Calu3 (cell line): Measurements from ENCODE around the gene PPT2. TPM values are rescaled to one million over a fixed set of nuclear protein-coding genes. Genes with fewer than 3 reads are reported as not detected.
"Not testable (repeated sequence)": the region's sequence is repeated elsewhere in the genome, so short reads cannot be mapped to it uniquely, and the experiment has no call there.

Experiments used
- BruUV-seq: library from RNA; stranded (reverse); fragments of 400-500 nt; replicated peaks from 2 replicates; lab custom pipeline; 2021; lab: Mats Ljungman, UMichigan
- CTCF ChIA-PET: fragments of 300-600 bp; sonication (Branson Sonifier 250); formaldehyde crosslinking; loops from one replicate; lab custom pipeline; 2022; ENCODE audit warnings: antibody characterized with exemption; lab: Charles Lee
- DNase-seq: peaks from one replicate; pipeline ENCODE4 v3.0.0; 2022
- H3K27ac Mint-ChIP-seq: one replicate; pipeline ENCODE4 v1.8.0; 2022; ENCODE audit warnings: mixed read lengths; ENCODE audit not compliant: unreplicated experiment
- H3K27me3 Mint-ChIP-seq: one replicate; pipeline ENCODE4 v1.8.0; 2022; ENCODE audit warnings: mixed read lengths; ENCODE audit not compliant: unreplicated experiment
- H3K36me3 Mint-ChIP-seq: one replicate; pipeline ENCODE4 v1.8.0; 2022; ENCODE audit warnings: mild to moderate bottlenecking, moderate library complexity, mixed read lengths; ENCODE audit not compliant: insufficient read depth, unreplicated experiment
- H3K4me1 Mint-ChIP-seq: one replicate; pipeline ENCODE4 v1.8.0; 2022; ENCODE audit warnings: mild to moderate bottlenecking, low read depth, mixed read lengths; ENCODE audit not compliant: unreplicated experiment
- H3K4me3 Mint-ChIP-seq: one replicate; pipeline ENCODE4 v1.8.0; 2022; ENCODE audit warnings: mild to moderate bottlenecking, low read depth, moderate library complexity, mixed read lengths; ENCODE audit not compliant: unreplicated experiment
- H3K9me3 Mint-ChIP-seq: one replicate; pipeline ENCODE4 v1.8.0; 2022; ENCODE audit warnings: low read depth, mixed read lengths; ENCODE audit not compliant: unreplicated experiment
- intact Hi-C: fragments of 100-400 bp; cut with micrococcal nuclease; formaldehyde crosslinking; loops from one replicate; pipeline ENCODE4 v1.10.0; 2022; ENCODE audit not compliant: unreplicated experiment
- total RNA-seq: library from RNA; stranded (reverse); gene quantifications from 2 replicates; pipeline ENCODE4 v1.2.3, GENCODE V29; 2022
- TF ChIP-seq, protein P1 (sequence below): fragments of 200-600 bp; IDR thresholded peaks from one replicate; pipeline ENCODE4 v1.8.0; 2022; ENCODE audit warnings: antibody characterized with exemption; ENCODE audit not compliant: unreplicated experiment

PPT2 gene
- total RNA-seq, 1 experiment from 2014 or later = 31.0 TPM

DNA sequence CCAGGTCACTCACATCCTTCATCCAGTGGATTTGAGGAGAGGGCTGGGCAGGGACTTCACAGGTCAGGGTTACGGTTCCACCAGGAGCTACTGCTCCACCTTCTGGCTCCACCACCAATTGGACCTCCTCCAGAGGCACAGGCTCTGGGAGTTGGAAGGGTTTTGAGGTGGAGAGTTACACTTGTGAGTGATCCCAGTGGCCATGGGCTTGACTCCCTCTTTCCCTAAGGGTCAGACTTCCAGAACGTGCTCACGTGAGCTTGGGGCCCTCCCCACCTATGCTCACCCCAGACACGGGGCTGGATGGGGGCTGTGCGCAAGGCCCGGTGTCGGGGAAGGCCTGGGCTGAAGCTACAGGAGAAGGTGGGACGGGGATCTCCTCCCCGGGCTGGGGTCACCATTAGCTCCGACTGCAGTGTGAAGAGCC is 28.6 kb downstream of the PPT2 start:
- Mint-ChIP-seq H3K4me3 (no peak overlapping the region), H3K4me1 (peaks cover 15% of the 10 kb centered on the region), H3K9me3 (no peaks in the 10 kb centered on the region), H3K36me3 (peaks cover 78% of the 10 kb centered on the region), H3K27me3 (no peaks in the 10 kb centered on the region), H3K27ac (no peak overlapping the region)
- intact Hi-C loops = no loop called here
- DNase-seq = no peak
- BruUV-seq = no TSS peak
- TF ChIP-seq, protein P1, sequence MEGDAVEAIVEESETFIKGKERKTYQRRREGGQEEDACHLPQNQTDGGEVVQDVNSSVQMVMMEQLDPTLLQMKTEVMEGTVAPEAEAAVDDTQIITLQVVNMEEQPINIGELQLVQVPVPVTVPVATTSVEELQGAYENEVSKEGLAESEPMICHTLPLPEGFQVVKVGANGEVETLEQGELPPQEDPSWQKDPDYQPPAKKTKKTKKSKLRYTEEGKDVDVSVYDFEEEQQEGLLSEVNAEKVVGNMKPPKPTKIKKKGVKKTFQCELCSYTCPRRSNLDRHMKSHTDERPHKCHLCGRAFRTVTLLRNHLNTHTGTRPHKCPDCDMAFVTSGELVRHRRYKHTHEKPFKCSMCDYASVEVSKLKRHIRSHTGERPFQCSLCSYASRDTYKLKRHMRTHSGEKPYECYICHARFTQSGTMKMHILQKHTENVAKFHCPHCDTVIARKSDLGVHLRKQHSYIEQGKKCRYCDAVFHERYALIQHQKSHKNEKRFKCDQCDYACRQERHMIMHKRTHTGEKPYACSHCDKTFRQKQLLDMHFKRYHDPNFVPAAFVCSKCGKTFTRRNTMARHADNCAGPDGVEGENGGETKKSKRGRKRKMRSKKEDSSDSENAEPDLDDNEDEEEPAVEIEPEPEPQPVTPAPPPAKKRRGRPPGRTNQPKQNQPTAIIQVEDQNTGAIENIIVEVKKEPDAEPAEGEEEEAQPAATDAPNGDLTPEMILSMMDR = no peak
- CTCF ChIA-PET = interaction anchor here (0.6 to 0.7 kb wide), 2 partner anchors 13 to 23 kb away, joined by 3 read pairs; no protein-coding TSS in a partner anchor

DNA sequence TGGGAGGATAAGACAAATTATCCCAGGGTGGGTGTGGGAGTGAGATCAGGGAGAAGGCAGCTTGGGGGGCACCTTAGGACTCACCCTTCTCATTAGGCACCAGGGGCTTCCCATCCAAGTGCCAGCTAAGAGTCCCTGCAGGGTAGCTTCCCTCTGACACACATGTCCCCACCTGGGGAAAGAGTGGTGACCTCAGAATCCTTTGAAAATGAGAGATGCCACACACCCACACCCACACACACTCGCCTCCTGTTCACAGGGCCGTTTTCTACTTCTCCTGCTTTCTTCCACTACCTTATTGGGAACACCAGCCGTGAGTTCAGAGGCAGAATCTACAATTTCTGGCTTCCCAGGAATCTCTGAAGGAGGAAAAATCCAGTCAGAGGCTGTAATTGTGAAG is 29.1 kb downstream of the PPT2 start:
- H3K4me1 Mint-ChIP-seq = peaks cover 20% of the 10 kb centered on the region
- H3K27ac Mint-ChIP-seq = no peak overlapping the region
- CTCF ChIA-PET = interaction anchor here (0.6 to 0.7 kb wide), 2 partner anchors 12 to 22 kb away, joined by 3 read pairs; no protein-coding TSS in a partner anchor

DNA sequence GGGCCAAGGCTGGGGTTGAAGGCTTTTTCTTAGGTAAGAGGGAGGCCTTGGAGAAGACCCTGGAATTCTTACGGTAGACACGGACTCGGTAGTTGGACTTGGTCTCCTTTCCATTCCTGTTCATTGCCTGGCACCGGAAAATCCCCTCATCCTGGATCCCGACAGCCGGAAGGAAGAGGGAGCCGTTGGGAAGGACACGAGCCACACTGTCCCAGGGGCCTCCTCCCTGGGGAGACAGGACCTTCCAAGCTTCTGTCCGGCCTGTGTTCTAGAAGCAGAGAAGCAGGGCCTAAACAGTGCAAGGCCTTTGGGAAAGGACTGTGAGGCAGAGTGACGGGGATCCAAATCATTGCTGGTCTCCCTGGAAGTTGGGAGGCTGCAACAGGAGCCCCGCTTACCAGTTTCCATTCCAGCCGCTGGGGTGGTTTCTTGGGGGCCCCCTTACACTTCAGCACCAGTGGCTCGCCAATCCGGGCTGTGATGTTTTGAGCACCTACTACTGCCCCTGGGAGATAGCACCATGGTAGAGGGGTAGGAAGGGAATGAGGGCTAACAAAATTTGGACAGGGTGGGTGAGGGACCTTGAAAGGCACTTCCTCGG is 29.6 kb downstream of the PPT2 start:
- Mint-ChIP-seq H3K27me3 (no peaks in the 10 kb centered on the region), H3K27ac (no peak overlapping the region), H3K9me3 (no peaks in the 10 kb centered on the region), H3K4me1 (peaks cover 22% of the 10 kb centered on the region), H3K36me3 (peaks cover 76% of the 10 kb centered on the region), H3K4me3 (no peak overlapping the region)
- TF ChIP-seq, protein P1 = no peak
- no TSS peak for BruUV-seq
- no peak for DNase-seq
- CTCF ChIA-PET = no interaction called here
- intact Hi-C loops = no loop called here

More for the DNA sequence above, 29.1 kb downstream of the PPT2 start:
- intact Hi-C loops = no loop called here
- no peaks in the 10 kb centered on the region for H3K27me3 Mint-ChIP-seq
- H3K9me3 Mint-ChIP-seq = no peaks in the 10 kb centered on the region
- DNase-seq = no peak
- no peak overlapping the region for H3K4me3 Mint-ChIP-seq
- peaks cover 78% of the 10 kb centered on the region for H3K36me3 Mint-ChIP-seq
- TF ChIP-seq, protein P1 = no peak
- no TSS peak for BruUV-seq

DNA sequence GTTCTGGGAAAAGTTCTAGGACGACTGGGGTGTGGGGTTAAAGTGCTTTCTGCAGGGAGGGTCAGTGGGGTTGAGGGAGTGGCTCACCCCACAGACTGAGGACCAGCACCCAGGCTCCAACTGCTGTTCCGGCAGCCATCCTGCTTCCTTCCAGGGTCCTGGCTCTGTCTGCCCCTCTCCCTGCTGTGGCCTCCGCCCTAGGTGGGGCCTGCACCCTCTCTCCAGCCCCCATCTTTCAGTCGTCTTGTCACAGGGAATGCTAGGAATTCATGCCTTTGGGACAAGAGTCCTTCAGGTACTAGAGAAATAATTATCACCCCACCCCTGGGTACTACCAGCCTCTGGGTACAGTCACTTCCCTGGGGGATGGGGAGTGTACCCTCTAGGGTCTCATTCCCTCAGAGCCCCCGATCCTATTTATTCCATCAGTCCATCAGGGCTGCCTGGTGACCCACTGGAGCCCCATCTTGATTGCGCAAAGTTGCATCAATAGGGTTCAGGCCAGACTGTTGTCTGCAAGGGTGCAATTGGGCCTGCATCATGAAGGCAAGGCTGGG is 30.2 kb downstream of the PPT2 start, which contains the start of gene AGER:
AGER (minus strand) TSS at position 170 of the 557 bp plus-strand sequence; CDS start at position 139, 31 bp downstream.
- no peak within 1 kb of the TSS for H3K27ac Mint-ChIP-seq
- BruUV-seq = no TSS peak
- no peak for DNase-seq
- no peaks in the 10 kb centered on the region for H3K9me3 Mint-ChIP-seq
- peaks cover 22% of the 10 kb centered on the region for H3K4me1 Mint-ChIP-seq
- TF ChIP-seq, protein P1 = no peak
- peaks cover 76% of the 10 kb centered on the region for H3K36me3 Mint-ChIP-seq
- intact Hi-C loops = no loop called here
- CTCF ChIA-PET = no interaction called here
- H3K27me3 Mint-ChIP-seq = no peaks in the 10 kb centered on the region
- no peak within 1 kb of the TSS for H3K4me3 Mint-ChIP-seq

DNA sequence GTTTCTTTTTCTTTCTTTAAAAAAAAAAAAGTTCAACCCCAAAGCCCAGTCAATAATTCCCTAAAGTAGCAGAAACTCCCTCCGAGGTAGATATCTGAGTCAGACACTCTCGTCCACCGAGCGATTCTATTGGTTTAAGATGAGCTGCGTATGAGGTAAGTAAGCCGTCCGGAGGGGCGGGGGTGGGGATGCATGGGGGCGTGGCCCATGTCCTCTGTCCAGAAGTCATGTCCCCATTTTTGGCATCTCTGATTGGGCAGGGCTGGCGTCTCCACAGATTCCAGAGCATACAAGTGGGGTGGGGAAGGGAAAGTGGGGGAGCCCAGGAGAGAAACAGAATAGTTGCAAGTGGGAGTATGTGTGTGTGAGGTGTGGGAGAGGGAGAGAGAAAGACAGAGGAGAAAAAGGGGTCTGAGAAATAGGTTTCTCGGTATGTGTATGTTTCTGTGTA is 31.8 kb downstream of the PPT2 start:
- intact Hi-C loops, H3K27me3 Mint-ChIP-seq, H3K4me3 Mint-ChIP-seq, BruUV-seq, H3K9me3 Mint-ChIP-seq: not testable (repeated sequence)
- Mint-ChIP-seq H3K4me1 (peaks cover 22% of the 10 kb centered on the region), H3K27ac (peak overlapping the region; percentile 12), H3K36me3 (peaks cover 77% of the 10 kb centered on the region)
- peak; percentile 43 for DNase-seq
- CTCF ChIA-PET = interaction anchor here (0.6 to 1.0 kb wide), 2 partner anchors 10 to 784 kb away, joined by 3 to 4 read pairs; no protein-coding TSS in a partner anchor

DNA sequence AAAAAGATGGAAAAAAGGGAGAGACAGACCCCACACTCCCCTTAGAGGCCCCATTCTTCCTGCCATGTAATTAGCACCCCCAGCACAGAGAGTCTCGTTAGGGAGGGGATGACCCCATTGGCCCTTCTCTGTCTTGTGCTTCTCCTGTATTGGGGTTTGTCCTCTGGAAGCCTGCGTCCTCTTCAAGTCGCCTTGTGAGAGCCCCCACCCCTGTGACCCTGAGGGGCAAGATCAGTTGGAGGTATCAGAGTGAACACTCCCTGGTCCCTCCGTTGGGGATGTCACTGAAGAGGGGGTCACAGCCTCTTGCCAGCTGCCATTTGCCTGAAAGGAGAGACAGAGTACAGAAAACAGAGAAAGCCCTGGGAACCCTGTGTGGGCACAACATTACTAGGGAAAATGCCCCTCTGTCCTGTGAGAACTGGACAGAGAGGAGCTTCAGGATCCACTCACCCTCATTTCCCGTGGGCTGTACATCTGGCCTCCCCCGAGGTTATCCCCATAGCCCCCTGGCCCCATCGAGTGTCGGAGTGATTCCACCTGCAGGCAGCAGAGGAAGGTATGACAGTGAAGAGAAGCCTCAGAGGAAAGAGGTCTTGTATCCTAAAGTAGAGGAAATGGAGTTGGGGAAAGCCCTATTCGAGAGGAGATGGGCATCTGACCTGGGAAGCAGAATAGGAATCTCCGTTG is 32.4 kb downstream of the PPT2 start:
- Mint-ChIP-seq H3K4me1 (peaks cover 22% of the 10 kb centered on the region), H3K27ac (peak overlapping the region; percentile 12), H3K36me3 (peaks cover 73% of the 10 kb centered on the region)
- intact Hi-C loops, BruUV-seq, H3K4me3 Mint-ChIP-seq, H3K9me3 Mint-ChIP-seq, DNase-seq, H3K27me3 Mint-ChIP-seq: not testable (repeated sequence)
- CTCF ChIA-PET = interaction anchor here (0.9 to 1.0 kb wide), 2 partner anchors 9 kb away, joined by 3 to 4 read pairs; no protein-coding TSS in a partner anchor
